ENCODE results near the gene CDA. TPM values are rescaled to one million over a fixed set of nuclear protein-coding genes. Genes with fewer than 3 reads are reported as not detected.

Gene CDA
- total and polyA plus RNA-seq, 10 of the 15 experiments (the other 5 are each of a cell fraction or from before 2014, with no cell fraction given), result not detected

- FAIRE-seq, result no peak
- in situ Hi-C loops (cut with MboI), result no loop called here
- 0% methylated on average over 1 of the region's 1 CpG for WGBS (ENCODE audit: insufficient coverage, insufficient replicate concordance, low lambda C conversion rate, missing lambda C conversion rate)
- ChIA-PET SMC1A (ENCODE audit: uncharacterized antibody, unreplicated experiment) (interaction anchor here (1.4 kb wide), 1 partner anchor 8 kb away, joined by 3 read pairs; no protein-coding TSS in a partner anchor), POLR2A (no interaction called here), CTCF (interaction anchor here (0.9 kb wide), 1 partner anchor 14 kb away, joined by 3 read pairs; no protein-coding TSS in a partner anchor), RAD21 (ENCODE audit: unreplicated experiment) (no interaction called here)
- DNase-seq (ENCODE audit: low read depth, low spot score), result no peak
- Histone ChIP-seq H3K27me3 (replicated peaks in 1 of 2; ENCODE audit: control insufficient read depth in 2 of 2, insufficient read depth in 2 of 2, low read length in 1 of 2) (no peaks in the 10 kb centered on the region), H3K4me2 (ENCODE audit: control insufficient read depth, insufficient read depth) (no peak overlapping the region), H3K27ac (ENCODE audit: control insufficient read depth, insufficient read depth) (no peak overlapping the region), H3K4me3 (no peak overlapping the region), H3K9ac (ENCODE audit: control insufficient read depth, insufficient read depth, low read length) (no peak overlapping the region), H3K36me3 (ENCODE audit: control insufficient read depth in 2 of 2, insufficient read depth in 2 of 2, low read length in 1 of 2) (no peaks in the 10 kb centered on the region), H2AFZ (ENCODE audit: control insufficient read depth, low read depth, low read length) (no peak overlapping the region), H4K20me1 (ENCODE audit: control insufficient read depth, insufficient read depth) (no peaks in the 10 kb centered on the region), H3K4me1 (ENCODE audit: control insufficient read depth, insufficient read depth, low read length) (no peaks in the 10 kb centered on the region), H3K9me3 (replicated peaks; ENCODE audit: control insufficient read depth, insufficient read depth, low read length) (no peaks in the 10 kb centered on the region), H3K79me2 (ENCODE audit: control insufficient read depth, insufficient read depth, low read length) (no peaks in the 10 kb centered on the region)
- ATAC-seq, result no peak
- BruUV-seq (replicated peaks), result no TSS peak
- intact Hi-C loops (cut with micrococcal nuclease; ENCODE audit: unreplicated experiment), result no loop called here
- TF ChIP-seq YBX1 (IDR thresholded peaks at IDR 0.05) (no peak), SPI1 (IDR thresholded peaks at IDR 0.05; ENCODE audit: borderline replicate concordance, insufficient read depth, low read depth, low read length) (no peak), HDGF (IDR thresholded peaks at IDR 0.05) (no peak), USF1 (IDR thresholded peaks at IDR 0.05; ENCODE audit: borderline replicate concordance, extremely low read length, insufficient read depth, low read depth, low read length) (no peak), CREM (IDR thresholded peaks at IDR 0.05; ENCODE audit: low read depth) (no peak), PAX8 (IDR thresholded peaks at IDR 0.05) (no peak), POU2F2 (IDR thresholded peaks at IDR 0.05; ENCODE audit: borderline replicate concordance, low read depth, low read length) (no peak), SKIL (IDR thresholded peaks at IDR 0.05; ENCODE audit: low read depth, poor library complexity, severe bottlenecking) (no peak), SP1 (IDR thresholded peaks at IDR 0.05; ENCODE audit: low read depth, low read length) (no peak), NFYB (IDR thresholded peaks at IDR 0.05; ENCODE audit: insufficient read depth, low read depth, low read length) (no peak)
Observed at GRCh38 chr1:20626098-20626427, 37.2 kb downstream of the CDA start.
